Activated CD4-positive, alpha-beta memory T cell treated with anti-CD3 and anti-CD28 coated beads for 36 hours (primary cell): Measurements from ENCODE around the gene LCA5L. TPM values are rescaled to one million over a fixed set of nuclear protein-coding genes. Genes with fewer than 3 reads are reported as not detected.

Experiments
- CTCF ChIA-PET: fragments of 350-600 bp; sonication (Branson Sonifier 250); formaldehyde crosslinking; loops from one replicate; lab custom pipeline; 2021; ENCODE audit warnings: antibody characterized with exemption, inconsistent platforms; lab: Charles Lee
- POLR2A ChIA-PET: fragments of 350-600 bp; sonication (Branson Sonifier 250); formaldehyde crosslinking; loops from one replicate; lab custom pipeline; 2021; ENCODE audit warnings: antibody characterized with exemption; lab: Charles Lee
- DNase-seq: peaks from one replicate; pipeline ENCODE4 v3.0.0-alpha.2; 2020
- H3K27ac Mint-ChIP-seq: one replicate; pipeline ENCODE4 v1.8.0; 2021; ENCODE audit warnings: mixed read lengths
- H3K27me3 Mint-ChIP-seq: one replicate; pipeline ENCODE4 v1.8.0; 2021; ENCODE audit warnings: mixed read lengths
- H3K36me3 Mint-ChIP-seq: one replicate; pipeline ENCODE4 v1.8.0; 2021; ENCODE audit warnings: mixed read lengths
- H3K4me1 Mint-ChIP-seq: one replicate; pipeline ENCODE4 v1.8.0; 2021; ENCODE audit warnings: low read depth, mixed read lengths
- H3K4me3 Mint-ChIP-seq: one replicate; pipeline ENCODE4 v1.8.0; 2021; ENCODE audit warnings: mild to moderate bottlenecking, mixed read lengths
- H3K9me3 Mint-ChIP-seq: one replicate; pipeline ENCODE4 v1.8.0; 2021; ENCODE audit warnings: mixed read lengths
- intact Hi-C: fragments of 100-400 bp; cut with micrococcal nuclease; formaldehyde crosslinking; loops from one replicate; pipeline ENCODE4 v1.15.1; 2023
- microRNA-seq: library from miRNA; unstranded; fragments of <30 nt; microRNA quantifications from one replicate; pipeline ENCODE4 v1.2.0, GENCODE V29; 2022; ENCODE audit warnings: borderline number of aligned reads, borderline microRNAs expressed, borderline replicate concordance
- total RNA-seq, 2 experiments: library from RNA; stranded (reverse); gene quantifications; one replicate each; pipeline ENCODE4 v1.2.3, GENCODE V29; 2021

Gene LCA5L
- total RNA-seq, 2 experiments from 2014 or later = 0.22 to 0.36 TPM

GRCh38 chr21:39364949-39365348 lies 80.6 kb downstream of the LCA5L start:
- no peaks in the 10 kb centered on the region for H3K36me3 Mint-ChIP-seq
- intact Hi-C loops = no loop called here
- no peak overlapping the region for H3K27ac Mint-ChIP-seq
- H3K4me1 Mint-ChIP-seq = no peaks in the 10 kb centered on the region
- H3K27me3 Mint-ChIP-seq = no peaks in the 10 kb centered on the region
- no peak overlapping the region for H3K4me3 Mint-ChIP-seq
- no peaks in the 10 kb centered on the region for H3K9me3 Mint-ChIP-seq
- ChIA-PET POLR2A (no interaction called here), CTCF (no interaction called here)
- DNase-seq = no peak

DNA sequence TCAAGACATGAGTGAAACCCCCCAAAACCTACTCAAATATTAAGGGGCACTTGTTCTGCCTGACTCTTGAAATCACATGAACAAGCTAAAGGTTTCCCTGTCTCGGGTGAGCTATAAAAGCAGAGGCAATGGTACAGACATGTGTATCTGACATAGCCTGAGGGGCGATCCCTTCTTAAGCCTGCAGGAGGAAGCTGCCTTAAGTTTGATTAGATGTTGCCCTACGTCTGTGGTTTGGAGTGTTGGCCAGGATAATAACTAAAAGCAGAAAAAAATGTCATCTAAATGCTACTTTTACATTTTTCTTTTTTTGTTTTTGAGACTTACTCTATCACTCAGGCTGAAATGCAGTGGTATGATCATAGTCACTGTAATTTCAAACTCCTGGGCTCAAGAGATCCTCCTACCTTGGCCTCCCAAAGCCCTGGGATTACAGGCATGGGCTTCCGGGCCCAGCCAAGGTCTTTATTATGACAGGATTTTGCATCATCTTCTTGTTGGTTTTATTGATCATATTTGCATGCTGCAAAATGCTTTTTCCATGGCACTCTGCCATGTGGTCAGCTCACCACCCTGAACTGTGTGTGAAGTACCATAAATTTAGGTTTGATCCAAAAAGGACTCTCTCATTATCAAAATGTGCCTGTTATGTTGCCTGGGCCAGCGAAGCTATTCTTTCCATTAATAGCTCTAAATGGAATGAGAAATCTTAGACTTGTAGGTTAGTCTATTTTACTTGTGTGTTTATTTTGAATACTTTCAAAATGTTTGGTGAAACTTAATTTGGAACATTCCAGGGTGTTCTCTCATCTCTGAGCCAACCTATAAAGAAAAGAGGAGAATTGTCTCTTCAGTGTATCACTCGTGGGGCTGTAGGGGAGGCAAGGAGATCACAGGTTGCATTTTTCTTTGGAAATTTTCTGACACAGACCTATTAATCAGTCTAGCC lies 81.7 kb downstream of the LCA5L start:
- Mint-ChIP-seq H3K27ac (no peak overlapping the region), H3K4me3 (no peak overlapping the region), H3K27me3 (no peaks in the 10 kb centered on the region), H3K4me1 (no peaks in the 10 kb centered on the region), H3K9me3 (no peaks in the 10 kb centered on the region), H3K36me3 (no peaks in the 10 kb centered on the region)
- DNase-seq = no peak
- POLR2A ChIA-PET = no interaction called here
- CTCF ChIA-PET = interaction anchor here (0.7 kb wide), 1 partner anchor 124 kb away, joined by 3 read pairs; no protein-coding TSS in a partner anchor
- intact Hi-C loops = no loop called here

DNA sequence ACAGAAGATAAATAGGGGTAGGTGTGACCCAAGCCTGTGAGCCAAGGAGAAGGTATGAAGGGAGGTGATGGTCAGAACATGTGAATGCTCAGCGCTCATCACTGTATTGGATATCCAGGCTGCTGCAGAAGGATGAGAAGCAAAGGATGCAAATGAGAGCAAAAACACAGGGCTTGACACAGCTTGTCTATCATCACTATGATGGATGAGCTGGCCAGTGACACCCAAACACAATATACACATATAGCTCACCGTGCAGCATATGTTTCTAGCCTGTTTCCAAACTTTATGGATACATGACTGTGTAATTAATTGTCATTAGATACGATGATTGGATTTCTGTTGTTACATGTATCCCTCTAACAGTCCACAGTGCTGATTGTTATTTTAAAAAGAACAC lies 82.8 kb downstream of the LCA5L start:
- H3K27ac Mint-ChIP-seq = no peak overlapping the region
- H3K9me3 Mint-ChIP-seq = no peaks in the 10 kb centered on the region
- no peak overlapping the region for H3K4me3 Mint-ChIP-seq
- ChIA-PET POLR2A (no interaction called here), CTCF (no interaction called here)
- intact Hi-C loops = no loop called here
- no peaks in the 10 kb centered on the region for H3K36me3 Mint-ChIP-seq
- H3K27me3 Mint-ChIP-seq = no peaks in the 10 kb centered on the region
- H3K4me1 Mint-ChIP-seq = no peaks in the 10 kb centered on the region
- DNase-seq = no peak

GRCh38 chr21:39359382-39359781 lies 86.2 kb downstream of the LCA5L start:
- Mint-ChIP-seq H3K4me1 (no peaks in the 10 kb centered on the region), H3K27me3 (peaks cover 1% of the 10 kb centered on the region)
- intact Hi-C loops = no loop called here

More at GRCh38 chr21:39359382-39359781, 86.2 kb downstream of the LCA5L start:
- no peaks in the 10 kb centered on the region for H3K9me3 Mint-ChIP-seq
- H3K4me3 Mint-ChIP-seq = no peak overlapping the region
- no peak overlapping the region for H3K27ac Mint-ChIP-seq
- ChIA-PET CTCF (no interaction called here), POLR2A (interaction anchor here (1.0 kb wide), 1 partner anchor 14 kb away, joined by 3 read pairs; no protein-coding TSS in a partner anchor)
- H3K36me3 Mint-ChIP-seq = no peaks in the 10 kb centered on the region
- no peak for DNase-seq

Small RNA genes lying within 50 kb of the gene (microRNA-seq; reads per million reads assigned to microRNA genes)
- not detected for gene MIR6508

Other genes starting within 250 kb of the LCA5L start
- 10 to 100 TPM; 28.7 to 29.4 TPM for gene BRWD1, start 132.1 kb downstream of the LCA5L start, total RNA-seq
- 100 to 1,000 TPM; 441 to 449 TPM for gene HMGN1, start 96.7 kb downstream of the LCA5L start, total RNA-seq
- 1 to 10 TPM; 1.7 to 3.1 TPM for gene SH3BGR, start 6.2 kb upstream of the LCA5L start, total RNA-seq
- gene B3GALT5, start 167.2 kb upstream of the LCA5L start, total RNA-seq = not detected